Testis (tissue), 2 donors: ENCODE results near the gene TLE1.

Source experiments
- POLR2A ChIP-seq: fragments of 450-650 bp; IDR thresholded peaks from one replicate; pipeline ENCODE4 v1.6.1; 2017; ENCODE audit warnings: antibody characterized with exemption, mild to moderate bottlenecking, moderate library complexity
- TF ChIP-seq, protein P1 (sequence below), 3 experiments: fragments of 450-650 bp in 2 of 3; fragments of 200-600 bp in 1 of 3; sonication (generic) in 1 of 3; IDR thresholded peaks; one replicate each; pipeline ENCODE4 v1.5.1; 2016 to 2019; ENCODE audit warnings: antibody characterized with exemption in 3 of 3, mild to moderate bottlenecking in 2 of 3, moderate library complexity in 1 of 3

DNA sequence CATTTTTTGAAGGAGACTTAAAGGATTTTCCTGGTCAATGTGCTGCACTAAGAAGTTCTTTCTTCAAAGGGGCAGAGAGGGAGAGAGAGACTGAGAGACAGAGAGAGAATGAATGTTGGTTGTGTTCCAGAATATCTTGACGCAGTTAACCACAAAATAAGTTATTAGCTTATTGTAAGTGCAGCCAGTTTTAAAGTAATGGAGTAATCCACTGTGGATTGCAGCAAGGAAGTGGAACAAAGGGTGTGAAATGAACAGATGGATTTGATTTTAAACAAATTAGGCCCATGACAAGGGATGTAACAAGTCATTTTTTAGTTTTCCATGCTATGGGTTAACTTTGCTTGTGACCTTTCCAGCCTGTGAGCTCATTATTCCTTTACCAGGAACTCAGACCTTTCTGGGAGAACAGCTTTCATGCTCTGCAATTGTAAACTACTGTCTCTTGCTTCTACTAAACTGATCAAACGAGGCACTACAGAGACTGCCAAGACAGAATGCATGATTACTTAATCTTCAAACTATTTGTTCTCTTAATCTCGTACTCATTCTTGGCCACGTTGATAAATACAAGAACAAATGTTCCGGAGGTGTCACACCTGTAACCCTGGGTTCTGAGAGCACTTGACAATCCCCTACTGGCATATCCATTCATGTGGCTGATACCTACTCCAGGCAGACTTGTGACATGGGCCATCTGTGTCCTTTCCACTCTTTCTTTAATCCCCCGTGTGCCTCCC, 131.1 kb downstream of the TLE1 start:
- TF ChIP-seq, protein P1, sequence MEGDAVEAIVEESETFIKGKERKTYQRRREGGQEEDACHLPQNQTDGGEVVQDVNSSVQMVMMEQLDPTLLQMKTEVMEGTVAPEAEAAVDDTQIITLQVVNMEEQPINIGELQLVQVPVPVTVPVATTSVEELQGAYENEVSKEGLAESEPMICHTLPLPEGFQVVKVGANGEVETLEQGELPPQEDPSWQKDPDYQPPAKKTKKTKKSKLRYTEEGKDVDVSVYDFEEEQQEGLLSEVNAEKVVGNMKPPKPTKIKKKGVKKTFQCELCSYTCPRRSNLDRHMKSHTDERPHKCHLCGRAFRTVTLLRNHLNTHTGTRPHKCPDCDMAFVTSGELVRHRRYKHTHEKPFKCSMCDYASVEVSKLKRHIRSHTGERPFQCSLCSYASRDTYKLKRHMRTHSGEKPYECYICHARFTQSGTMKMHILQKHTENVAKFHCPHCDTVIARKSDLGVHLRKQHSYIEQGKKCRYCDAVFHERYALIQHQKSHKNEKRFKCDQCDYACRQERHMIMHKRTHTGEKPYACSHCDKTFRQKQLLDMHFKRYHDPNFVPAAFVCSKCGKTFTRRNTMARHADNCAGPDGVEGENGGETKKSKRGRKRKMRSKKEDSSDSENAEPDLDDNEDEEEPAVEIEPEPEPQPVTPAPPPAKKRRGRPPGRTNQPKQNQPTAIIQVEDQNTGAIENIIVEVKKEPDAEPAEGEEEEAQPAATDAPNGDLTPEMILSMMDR (IDR thresholded peaks at IDR 0.05): no peak
- no peak for TF ChIP-seq POLR2A
